ENCODE data around the gene SAFB2.

DNA sequence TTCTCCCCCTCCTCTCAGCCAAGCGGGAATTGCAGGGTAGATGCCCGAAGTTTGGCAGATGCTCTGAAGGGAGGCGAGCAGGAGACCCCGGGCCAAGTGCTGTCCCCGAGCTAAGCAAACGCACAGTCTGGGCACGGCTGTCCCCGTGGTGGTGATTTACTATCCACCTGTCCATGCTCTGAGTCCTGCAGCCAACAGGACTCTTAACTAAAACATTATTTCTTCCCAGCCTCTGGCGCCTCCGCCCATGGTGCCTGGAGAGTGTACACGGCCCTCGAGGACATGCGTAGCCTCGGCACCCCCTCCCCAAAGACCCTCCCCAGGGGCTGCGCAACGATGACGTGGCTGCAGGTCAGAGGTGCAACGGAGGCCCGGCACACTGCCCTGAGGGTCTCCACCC, 62.4 kb downstream of the SAFB2 start:
- TF ChIP-seq, protein P1, sequence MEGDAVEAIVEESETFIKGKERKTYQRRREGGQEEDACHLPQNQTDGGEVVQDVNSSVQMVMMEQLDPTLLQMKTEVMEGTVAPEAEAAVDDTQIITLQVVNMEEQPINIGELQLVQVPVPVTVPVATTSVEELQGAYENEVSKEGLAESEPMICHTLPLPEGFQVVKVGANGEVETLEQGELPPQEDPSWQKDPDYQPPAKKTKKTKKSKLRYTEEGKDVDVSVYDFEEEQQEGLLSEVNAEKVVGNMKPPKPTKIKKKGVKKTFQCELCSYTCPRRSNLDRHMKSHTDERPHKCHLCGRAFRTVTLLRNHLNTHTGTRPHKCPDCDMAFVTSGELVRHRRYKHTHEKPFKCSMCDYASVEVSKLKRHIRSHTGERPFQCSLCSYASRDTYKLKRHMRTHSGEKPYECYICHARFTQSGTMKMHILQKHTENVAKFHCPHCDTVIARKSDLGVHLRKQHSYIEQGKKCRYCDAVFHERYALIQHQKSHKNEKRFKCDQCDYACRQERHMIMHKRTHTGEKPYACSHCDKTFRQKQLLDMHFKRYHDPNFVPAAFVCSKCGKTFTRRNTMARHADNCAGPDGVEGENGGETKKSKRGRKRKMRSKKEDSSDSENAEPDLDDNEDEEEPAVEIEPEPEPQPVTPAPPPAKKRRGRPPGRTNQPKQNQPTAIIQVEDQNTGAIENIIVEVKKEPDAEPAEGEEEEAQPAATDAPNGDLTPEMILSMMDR (IDR thresholded peaks at IDR 0.05) = no peak
- no peak for TF ChIP-seq POLR2A (IDR thresholded peaks at IDR 0.05)
- TF ChIP-seq POLR2AphosphoS5 (IDR thresholded peaks at IDR 0.05) = no peak

All from stomach (tissue), 4 donors.